Chondrocyte (in vitro differentiated cells): Measurements from ENCODE around the gene TBC1D30. TPM values are rescaled to one million over a fixed set of nuclear protein-coding genes. Genes with fewer than 3 reads are reported as not detected.
"Not testable (repeated sequence)": the region's sequence is repeated elsewhere in the genome, so short reads cannot be mapped to it uniquely, and the experiment has no call there.

Source experiments
- DNase-seq: peaks from one replicate; pipeline ENCODE4 v3.0.0; 2021; ENCODE audit warnings: mixed read lengths, low spot score
- H3K27ac Mint-ChIP-seq: one replicate; pipeline ENCODE4 v1.8.0; 2021; ENCODE audit warnings: mild to moderate bottlenecking, moderate library complexity, mixed read lengths; ENCODE audit not compliant: unreplicated experiment
- H3K27me3 Mint-ChIP-seq: 2 replicates; pipeline ENCODE4 v1.8.0; 2021; ENCODE audit warnings: low read depth, mixed read lengths
- H3K36me3 Mint-ChIP-seq: 2 replicates; pipeline ENCODE4 v1.8.0; 2021; ENCODE audit warnings: low read depth, mixed read lengths
- H3K4me1 Mint-ChIP-seq: 2 replicates; pipeline ENCODE4 v1.8.0; 2021; ENCODE audit warnings: low read depth, mild to moderate bottlenecking, mixed read lengths
- H3K4me3 Mint-ChIP-seq: one replicate; pipeline ENCODE4 v1.8.0; 2021; ENCODE audit warnings: mild to moderate bottlenecking, moderate library complexity, mixed read lengths; ENCODE audit not compliant: unreplicated experiment
- H3K9me3 Mint-ChIP-seq: 2 replicates; pipeline ENCODE4 v1.8.0; 2021; ENCODE audit warnings: low read depth, mixed read lengths
- total RNA-seq: library from RNA; stranded (reverse); gene quantifications from 3 replicates; pipeline ENCODE4 v1.2.1, GENCODE V29; 2021
- TF ChIP-seq, protein P1 (sequence below): fragments of 200-600 bp; sonication (generic); IDR thresholded peaks from 2 replicates; pipeline ENCODE4 v1.5.0; 2021; ENCODE audit warnings: antibody characterized with exemption, mild to moderate bottlenecking, moderate library complexity

Gene TBC1D30
- total RNA-seq, 1 donor from 2014 or later: 1.7 TPM

DNA sequence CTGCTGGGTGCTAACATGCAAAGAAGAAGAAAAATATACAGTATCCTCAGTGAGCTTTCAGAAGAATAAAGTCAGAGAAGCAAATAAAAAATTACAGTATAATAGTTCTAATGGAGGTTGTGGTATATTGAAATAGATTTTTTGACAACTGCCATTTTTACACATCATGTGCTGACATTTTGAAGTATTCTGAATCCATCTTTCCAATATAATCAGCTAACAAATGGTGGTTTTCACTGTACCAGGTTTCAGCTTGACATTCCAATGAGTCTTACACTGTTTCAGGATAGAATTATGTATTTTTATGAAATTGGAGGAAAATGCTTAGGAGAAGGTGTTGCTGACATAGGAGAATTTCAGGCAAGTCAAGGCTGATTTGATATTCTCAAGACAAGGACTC is 26.3 kb upstream of the TBC1D30 start:
- TF ChIP-seq, protein P1, sequence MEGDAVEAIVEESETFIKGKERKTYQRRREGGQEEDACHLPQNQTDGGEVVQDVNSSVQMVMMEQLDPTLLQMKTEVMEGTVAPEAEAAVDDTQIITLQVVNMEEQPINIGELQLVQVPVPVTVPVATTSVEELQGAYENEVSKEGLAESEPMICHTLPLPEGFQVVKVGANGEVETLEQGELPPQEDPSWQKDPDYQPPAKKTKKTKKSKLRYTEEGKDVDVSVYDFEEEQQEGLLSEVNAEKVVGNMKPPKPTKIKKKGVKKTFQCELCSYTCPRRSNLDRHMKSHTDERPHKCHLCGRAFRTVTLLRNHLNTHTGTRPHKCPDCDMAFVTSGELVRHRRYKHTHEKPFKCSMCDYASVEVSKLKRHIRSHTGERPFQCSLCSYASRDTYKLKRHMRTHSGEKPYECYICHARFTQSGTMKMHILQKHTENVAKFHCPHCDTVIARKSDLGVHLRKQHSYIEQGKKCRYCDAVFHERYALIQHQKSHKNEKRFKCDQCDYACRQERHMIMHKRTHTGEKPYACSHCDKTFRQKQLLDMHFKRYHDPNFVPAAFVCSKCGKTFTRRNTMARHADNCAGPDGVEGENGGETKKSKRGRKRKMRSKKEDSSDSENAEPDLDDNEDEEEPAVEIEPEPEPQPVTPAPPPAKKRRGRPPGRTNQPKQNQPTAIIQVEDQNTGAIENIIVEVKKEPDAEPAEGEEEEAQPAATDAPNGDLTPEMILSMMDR: no peak
- Mint-ChIP-seq H3K9me3 (no peaks in the 10 kb centered on the region), H3K36me3 (no peaks in the 10 kb centered on the region), H3K27ac (no peak overlapping the region), H3K27me3 (peaks cover 22% of the 10 kb centered on the region), H3K4me1 (peaks cover 2% of the 10 kb centered on the region), H3K4me3 (no peak overlapping the region)
- DNase-seq: no peak

DNA sequence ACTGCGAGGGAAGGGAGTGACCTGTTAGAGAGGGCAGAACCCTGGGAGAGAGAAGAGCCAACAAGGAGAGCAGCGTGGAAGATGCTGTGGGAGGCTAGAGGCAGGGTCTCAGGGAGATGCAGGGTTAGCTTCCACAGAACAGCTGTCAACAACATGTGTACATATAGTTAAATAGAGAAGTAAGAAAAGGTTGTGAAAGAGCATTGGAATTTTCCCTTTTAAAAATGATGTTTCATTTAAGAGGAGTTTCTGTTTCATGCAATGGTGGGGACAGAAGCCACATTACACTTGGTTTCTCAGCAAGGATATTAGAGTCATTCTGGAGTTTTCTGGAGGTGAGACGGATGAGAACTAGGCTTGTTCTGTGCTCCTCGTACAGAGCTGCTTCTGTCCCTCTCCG is 23.8 kb upstream of the TBC1D30 start:
- H3K9me3 Mint-ChIP-seq: no peaks in the 10 kb centered on the region
- no peak overlapping the region for H3K4me3 Mint-ChIP-seq
- peaks cover 2% of the 10 kb centered on the region for H3K4me1 Mint-ChIP-seq
- DNase-seq: no peak
- H3K27me3 Mint-ChIP-seq: peaks cover 31% of the 10 kb centered on the region
- H3K36me3 Mint-ChIP-seq: no peaks in the 10 kb centered on the region
- no peak overlapping the region for H3K27ac Mint-ChIP-seq
- TF ChIP-seq, protein P1: no peak

DNA sequence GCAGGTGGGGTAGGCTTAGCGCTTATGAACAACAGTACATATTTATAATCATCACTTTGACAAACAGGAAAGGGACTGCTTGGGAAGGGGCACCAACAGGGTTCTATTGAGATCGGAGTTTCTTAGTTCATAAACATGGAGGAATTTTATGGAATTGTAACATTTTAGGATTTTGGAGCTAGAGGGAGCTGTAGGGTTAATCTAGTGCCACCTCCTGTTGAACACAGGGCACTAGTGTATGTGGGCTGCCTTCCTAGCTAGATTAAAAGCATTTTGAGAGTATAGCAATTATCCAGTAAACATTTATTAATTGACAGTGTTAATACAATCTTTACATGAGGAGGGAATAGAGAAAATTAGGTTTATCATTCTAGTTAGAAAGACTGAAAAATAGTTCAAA is 23.1 kb upstream of the TBC1D30 start:
- DNase-seq: no peak
- Mint-ChIP-seq H3K36me3 (no peaks in the 10 kb centered on the region), H3K9me3 (no peaks in the 10 kb centered on the region), H3K27ac (no peak overlapping the region), H3K4me1 (no peaks in the 10 kb centered on the region), H3K27me3 (peaks cover 31% of the 10 kb centered on the region), H3K4me3 (no peak overlapping the region)
- TF ChIP-seq, protein P1: peak; percentile 20

DNA sequence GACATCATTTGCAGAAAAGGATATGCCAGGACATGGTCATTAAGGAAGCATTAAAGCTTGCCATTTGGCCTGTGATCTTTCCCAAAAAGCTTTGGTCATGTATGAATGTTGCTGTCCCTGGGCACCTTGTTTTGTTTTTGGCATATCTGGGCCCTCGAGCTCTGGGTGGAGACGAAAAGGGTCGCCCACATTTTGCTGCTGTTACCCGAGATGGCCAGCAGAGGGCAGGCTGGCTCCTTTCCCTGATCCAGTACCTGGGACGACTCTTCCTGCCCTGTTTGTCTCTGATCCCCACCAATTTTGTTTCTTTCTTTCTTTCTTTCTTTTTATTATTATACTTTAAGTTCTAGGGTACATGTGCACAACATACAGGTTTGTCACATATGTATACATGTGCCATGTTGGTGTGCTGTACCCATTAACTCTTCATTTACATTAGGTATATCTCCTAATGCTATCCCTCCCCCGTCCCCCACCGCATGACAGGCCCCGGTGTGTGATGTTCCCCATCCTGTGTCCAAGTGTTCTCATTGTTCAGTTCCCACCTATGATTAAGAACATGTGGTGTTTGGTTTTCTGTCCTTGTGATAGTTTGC is 22.2 kb upstream of the TBC1D30 start:
- not testable (repeated sequence) for H3K27ac Mint-ChIP-seq, H3K4me1 Mint-ChIP-seq, H3K36me3 Mint-ChIP-seq, DNase-seq, H3K4me3 Mint-ChIP-seq, H3K9me3 Mint-ChIP-seq
- TF ChIP-seq, protein P1: peak; percentile 89
- H3K27me3 Mint-ChIP-seq: peaks cover 31% of the 10 kb centered on the region

DNA sequence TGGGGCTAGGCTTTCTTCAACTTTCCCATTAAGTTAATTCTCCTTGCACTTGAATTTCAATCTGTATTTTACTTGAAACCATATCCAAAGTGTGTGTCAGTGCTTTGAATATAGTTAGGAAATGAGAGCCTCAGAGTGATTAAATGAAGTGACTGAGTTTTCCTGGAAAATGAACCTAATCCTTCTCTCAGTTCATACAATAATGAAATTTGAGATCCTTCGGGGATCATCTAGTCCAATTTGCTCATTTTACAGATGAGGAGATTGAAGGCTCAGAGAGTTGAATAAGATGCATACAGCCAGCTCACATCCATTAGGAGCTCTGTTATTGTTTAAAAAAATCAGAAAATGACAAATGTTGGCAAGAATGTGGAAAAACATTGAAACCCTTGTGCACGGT is 18.3 kb upstream of the TBC1D30 start:
- no peak overlapping the region for H3K27ac Mint-ChIP-seq
- H3K4me3 Mint-ChIP-seq: no peak overlapping the region
- no peaks in the 10 kb centered on the region for H3K9me3 Mint-ChIP-seq
- TF ChIP-seq, protein P1: no peak
- H3K27me3 Mint-ChIP-seq: peaks cover 20% of the 10 kb centered on the region
- H3K36me3 Mint-ChIP-seq: no peaks in the 10 kb centered on the region
- no peak for DNase-seq
- H3K4me1 Mint-ChIP-seq: no peaks in the 10 kb centered on the region
